Liver (tissue), 9 donors: Measurements from ENCODE around the gene NOL4L. TPM values are rescaled to one million over a fixed set of nuclear protein-coding genes. Genes with fewer than 3 reads are reported as not detected.

Experiments
- DNase-seq: peaks from one replicate; pipeline ENCODE4 v3.0.0-alpha.2; 2017; ENCODE audit warnings: low spot score
- H3K27ac ChIP-seq, 2 donors: one replicate each; pipeline ENCODE4 v1.7.0; 2013; ENCODE audit warnings: inconsistent platforms in 2 of 2, low read length in 2 of 2, control low read depth in 1 of 2, low read depth in 1 of 2, mild to moderate bottlenecking in 1 of 2
- H3K27me3 ChIP-seq, 4 donors: one replicate each; pipeline versions ENCODE4 v1.6.1 to v1.7.0; 2013; ENCODE audit warnings: low read length in 3 of 4, inconsistent platforms in 1 of 4, mild to moderate bottlenecking in 1 of 4, moderate library complexity in 1 of 4; ENCODE audit not compliant: control insufficient read depth in 4 of 4, insufficient read depth in 4 of 4
- H3K36me3 ChIP-seq, 4 donors: one replicate each; pipeline versions ENCODE4 v1.6.1 to v1.7.0; 2013; ENCODE audit warnings: low read length in 3 of 4, mild to moderate bottlenecking in 3 of 4, low read depth in 1 of 4, moderate library complexity in 1 of 4; ENCODE audit not compliant: control insufficient read depth in 4 of 4, insufficient read depth in 3 of 4
- H3K4me1 ChIP-seq, 4 donors: one replicate each; pipeline versions ENCODE4 v1.6.1 to v1.7.0; 2013; ENCODE audit warnings: low read length in 3 of 4, mild to moderate bottlenecking in 3 of 4, moderate library complexity in 1 of 4; ENCODE audit not compliant: control insufficient read depth in 4 of 4, insufficient read depth in 4 of 4
- H3K4me3 ChIP-seq, 3 donors: one replicate each; pipeline versions ENCODE4 v1.6.1 to v1.7.0; 2013; ENCODE audit warnings: low read length in 3 of 3, control low read depth in 1 of 3, low read depth in 1 of 3, mild to moderate bottlenecking in 1 of 3
- H3K9ac ChIP-seq, 2 donors: one replicate each; pipeline ENCODE4 v1.7.0; 2013; ENCODE audit warnings: low read length in 2 of 2, mild to moderate bottlenecking in 2 of 2, moderate library complexity in 2 of 2, control low read depth in 1 of 2, low read depth in 1 of 2
- H3K9me3 ChIP-seq, 4 donors: one replicate each; pipeline versions ENCODE4 v1.6.1 to v1.7.0; 2013; ENCODE audit warnings: low read length in 3 of 4; ENCODE audit not compliant: control insufficient read depth in 4 of 4
- FOXA1 ChIP-seq: IDR thresholded peaks from 2 replicates; pipeline ENCODE4 v1.6.1; 2016; ENCODE audit warnings: antibody characterized with exemption
- FOXA2 ChIP-seq: IDR thresholded peaks from 2 replicates; pipeline ENCODE4 v1.6.1; 2016; ENCODE audit warnings: antibody characterized with exemption
- GABPA ChIP-seq, 2 donors: IDR thresholded peaks in 1 of 2; conservative IDR thresholded peaks in 1 of 2; 2 replicates each; pipeline ENCODE4 v1.6.1; 2016; ENCODE audit warnings: antibody characterized with exemption in 2 of 2, mild to moderate bottlenecking in 1 of 2, moderate library complexity in 1 of 2
- HNF4A ChIP-seq, 2 donors: conservative IDR thresholded peaks; 2 replicates each; pipeline ENCODE4 v1.6.1; 2016; ENCODE audit warnings: antibody characterized with exemption in 2 of 2, mild to moderate bottlenecking in 2 of 2
- HNF4G ChIP-seq: IDR thresholded peaks from 2 replicates; pipeline ENCODE4 v1.6.1; 2016; ENCODE audit warnings: antibody characterized with exemption
- JUND ChIP-seq, 2 donors: IDR thresholded peaks; 2 replicates each; pipeline ENCODE4 v1.6.1; 2016; ENCODE audit warnings: antibody characterized with exemption in 2 of 2
- NR2F2 ChIP-seq: IDR thresholded peaks from 2 replicates; pipeline ENCODE4 v1.6.1; 2016; ENCODE audit warnings: antibody characterized with exemption
- RAD21 ChIP-seq, 2 donors: IDR thresholded peaks; 2 replicates each; pipeline ENCODE4 v1.6.1; 2016; ENCODE audit warnings: antibody characterized with exemption in 2 of 2, mild to moderate bottlenecking in 2 of 2
- RXRA ChIP-seq, 2 donors: IDR thresholded peaks; 2 replicates each; pipeline ENCODE4 v1.6.1; 2017 to 2018; ENCODE audit warnings: antibody characterized with exemption in 2 of 2, mild to moderate bottlenecking in 1 of 2
- SP1 ChIP-seq: IDR thresholded peaks from 2 replicates; pipeline ENCODE4 v1.6.1; 2018; ENCODE audit warnings: antibody characterized with exemption, mild to moderate bottlenecking
- TAF1 ChIP-seq: conservative IDR thresholded peaks from 2 replicates; pipeline ENCODE4 v1.6.1; 2016; ENCODE audit warnings: antibody characterized with exemption, mild to moderate bottlenecking
- YY1 ChIP-seq: IDR thresholded peaks from 2 replicates; pipeline ENCODE4 v1.6.1; 2016; ENCODE audit warnings: antibody characterized with exemption, mild to moderate bottlenecking
- WGBS: extraction: QIAGEN DNeasy Blood & Tissue Kit; methylation state at CpG from one replicate; pipeline ENCODE4 v1.1.7; 2013; 5-methylcytosine and 5-hydroxymethylcytosine counted together
- polyA plus RNA-seq, 2 donors: library from polyadenylated mRNA; stranded (reverse) in 1 of 2; unstranded in 1 of 2; fragments of 200-250 nt in 1 of 2; fragments of >200 nt in 1 of 2; fragmentation: Nextera tagmentation in 1 of 2; extraction: Ambion mirVana in 1 of 2; gene quantifications; one replicate each; pipeline versions ENCODE4 v1.2.1 to v1.2.3, GENCODE V29; 2013 to 2015
- total RNA-seq, 2 donors: library from RNA; depleted of rRNA; stranded (reverse); fragments of >200 nt; gene quantifications; one replicate each; pipeline ENCODE4 v1.2.3, GENCODE V29; 2014
- TF ChIP-seq, protein P1 (sequence below): IDR thresholded peaks from 2 replicates; pipeline ENCODE4 v1.6.1; 2016; ENCODE audit warnings: antibody characterized with exemption, mild to moderate bottlenecking
- TF ChIP-seq, protein P2 (sequence below): fragments of 150-350 bp; IDR thresholded peaks from 2 replicates; pipeline ENCODE4 v1.5.1; 2017; ENCODE audit warnings: improper control_type of control experiment, low read depth, low read length; ENCODE audit not compliant: missing input control
- TF ChIP-seq, protein P3 (sequence below): IDR thresholded peaks from 2 replicates; pipeline ENCODE4 v1.6.1; 2016; ENCODE audit warnings: antibody characterized with exemption
- TF ChIP-seq, protein P4 (sequence below): IDR thresholded peaks from 2 replicates; pipeline ENCODE4 v1.6.1; 2016; ENCODE audit warnings: antibody characterized with exemption
- TF ChIP-seq, protein P5 (sequence below): IDR thresholded peaks from 2 replicates; pipeline ENCODE4 v1.6.1; 2016; ENCODE audit warnings: antibody characterized with exemption
- donor health status: healthy.
- donor health status: healthy.
- donor health status: healthy.
- donor health status: healthy.
- donor health status: healthy.

The NOL4L gene
- total and polyA plus RNA-seq, 4 donors: 2.2 to 6.8 (median 4.3) TPM

DNA sequence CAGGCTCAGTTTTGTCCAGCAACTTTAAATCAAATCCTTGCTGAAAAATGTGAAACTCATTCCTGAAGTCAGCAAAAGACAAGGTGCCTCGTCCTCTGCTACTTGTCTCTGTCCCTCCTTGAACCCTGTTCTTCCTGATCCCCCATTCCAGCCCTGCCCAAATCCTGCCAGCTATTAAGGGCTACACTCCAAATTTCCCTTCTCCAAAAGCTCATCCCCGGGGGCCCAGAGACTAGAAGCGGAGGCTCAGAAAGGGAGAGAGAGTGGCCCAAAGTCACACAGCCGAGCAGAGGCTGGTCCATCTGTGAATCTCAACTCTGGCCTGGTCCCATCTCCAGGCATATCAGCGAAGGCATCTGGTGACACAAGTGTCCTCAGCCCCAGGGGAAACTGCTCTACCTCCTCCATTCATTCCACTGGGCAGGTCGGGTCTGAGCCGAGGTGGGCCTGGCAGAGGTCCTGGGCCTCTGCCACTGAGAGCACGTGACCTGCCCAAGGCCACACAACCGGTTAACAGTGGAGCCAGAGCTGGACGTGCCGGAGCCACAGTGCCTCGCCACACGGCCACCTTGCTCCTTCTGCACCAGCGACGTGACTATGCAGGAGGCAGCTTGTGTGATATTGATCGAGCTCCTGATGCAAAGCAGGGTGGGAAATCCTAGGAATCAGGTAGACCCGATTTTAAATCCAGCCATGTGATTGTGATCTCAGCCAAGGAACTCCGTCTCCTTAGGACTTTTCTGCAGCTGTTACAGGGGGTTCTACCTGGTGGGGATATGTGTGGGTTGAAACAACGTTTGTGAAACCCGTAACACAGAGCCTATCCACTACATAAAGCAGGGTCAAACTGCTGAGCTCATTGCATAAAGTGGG, 28.6 kb downstream of the NOL4L start:
- no peaks in the 10 kb centered on the region for H3K4me1 ChIP-seq
- H3K4me3 ChIP-seq: no peak overlapping the region
- H3K36me3 ChIP-seq: no peaks in the 10 kb centered on the region
- H3K27ac ChIP-seq: no peak overlapping the region
- no peak for DNase-seq
- no peaks in the 10 kb centered on the region for H3K9me3 ChIP-seq
- TF ChIP-seq, protein P1, sequence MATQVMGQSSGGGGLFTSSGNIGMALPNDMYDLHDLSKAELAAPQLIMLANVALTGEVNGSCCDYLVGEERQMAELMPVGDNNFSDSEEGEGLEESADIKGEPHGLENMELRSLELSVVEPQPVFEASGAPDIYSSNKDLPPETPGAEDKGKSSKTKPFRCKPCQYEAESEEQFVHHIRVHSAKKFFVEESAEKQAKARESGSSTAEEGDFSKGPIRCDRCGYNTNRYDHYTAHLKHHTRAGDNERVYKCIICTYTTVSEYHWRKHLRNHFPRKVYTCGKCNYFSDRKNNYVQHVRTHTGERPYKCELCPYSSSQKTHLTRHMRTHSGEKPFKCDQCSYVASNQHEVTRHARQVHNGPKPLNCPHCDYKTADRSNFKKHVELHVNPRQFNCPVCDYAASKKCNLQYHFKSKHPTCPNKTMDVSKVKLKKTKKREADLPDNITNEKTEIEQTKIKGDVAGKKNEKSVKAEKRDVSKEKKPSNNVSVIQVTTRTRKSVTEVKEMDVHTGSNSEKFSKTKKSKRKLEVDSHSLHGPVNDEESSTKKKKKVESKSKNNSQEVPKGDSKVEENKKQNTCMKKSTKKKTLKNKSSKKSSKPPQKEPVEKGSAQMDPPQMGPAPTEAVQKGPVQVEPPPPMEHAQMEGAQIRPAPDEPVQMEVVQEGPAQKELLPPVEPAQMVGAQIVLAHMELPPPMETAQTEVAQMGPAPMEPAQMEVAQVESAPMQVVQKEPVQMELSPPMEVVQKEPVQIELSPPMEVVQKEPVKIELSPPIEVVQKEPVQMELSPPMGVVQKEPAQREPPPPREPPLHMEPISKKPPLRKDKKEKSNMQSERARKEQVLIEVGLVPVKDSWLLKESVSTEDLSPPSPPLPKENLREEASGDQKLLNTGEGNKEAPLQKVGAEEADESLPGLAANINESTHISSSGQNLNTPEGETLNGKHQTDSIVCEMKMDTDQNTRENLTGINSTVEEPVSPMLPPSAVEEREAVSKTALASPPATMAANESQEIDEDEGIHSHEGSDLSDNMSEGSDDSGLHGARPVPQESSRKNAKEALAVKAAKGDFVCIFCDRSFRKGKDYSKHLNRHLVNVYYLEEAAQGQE: no peak
- TF ChIP-seq RAD21 (IDR thresholded peaks at IDR 0.05) (no peak), HNF4G (no peak), NR2F2 (no peak), SP1 (no peak), TAF1 (no peak)
- TF ChIP-seq, protein P2, sequence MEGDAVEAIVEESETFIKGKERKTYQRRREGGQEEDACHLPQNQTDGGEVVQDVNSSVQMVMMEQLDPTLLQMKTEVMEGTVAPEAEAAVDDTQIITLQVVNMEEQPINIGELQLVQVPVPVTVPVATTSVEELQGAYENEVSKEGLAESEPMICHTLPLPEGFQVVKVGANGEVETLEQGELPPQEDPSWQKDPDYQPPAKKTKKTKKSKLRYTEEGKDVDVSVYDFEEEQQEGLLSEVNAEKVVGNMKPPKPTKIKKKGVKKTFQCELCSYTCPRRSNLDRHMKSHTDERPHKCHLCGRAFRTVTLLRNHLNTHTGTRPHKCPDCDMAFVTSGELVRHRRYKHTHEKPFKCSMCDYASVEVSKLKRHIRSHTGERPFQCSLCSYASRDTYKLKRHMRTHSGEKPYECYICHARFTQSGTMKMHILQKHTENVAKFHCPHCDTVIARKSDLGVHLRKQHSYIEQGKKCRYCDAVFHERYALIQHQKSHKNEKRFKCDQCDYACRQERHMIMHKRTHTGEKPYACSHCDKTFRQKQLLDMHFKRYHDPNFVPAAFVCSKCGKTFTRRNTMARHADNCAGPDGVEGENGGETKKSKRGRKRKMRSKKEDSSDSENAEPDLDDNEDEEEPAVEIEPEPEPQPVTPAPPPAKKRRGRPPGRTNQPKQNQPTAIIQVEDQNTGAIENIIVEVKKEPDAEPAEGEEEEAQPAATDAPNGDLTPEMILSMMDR: no peak
- H3K9ac ChIP-seq: no peak overlapping the region
- H3K27me3 ChIP-seq: no peaks in the 10 kb centered on the region
- 88% methylated on average over 20 of the region's 20 CpGs for WGBS

DNA sequence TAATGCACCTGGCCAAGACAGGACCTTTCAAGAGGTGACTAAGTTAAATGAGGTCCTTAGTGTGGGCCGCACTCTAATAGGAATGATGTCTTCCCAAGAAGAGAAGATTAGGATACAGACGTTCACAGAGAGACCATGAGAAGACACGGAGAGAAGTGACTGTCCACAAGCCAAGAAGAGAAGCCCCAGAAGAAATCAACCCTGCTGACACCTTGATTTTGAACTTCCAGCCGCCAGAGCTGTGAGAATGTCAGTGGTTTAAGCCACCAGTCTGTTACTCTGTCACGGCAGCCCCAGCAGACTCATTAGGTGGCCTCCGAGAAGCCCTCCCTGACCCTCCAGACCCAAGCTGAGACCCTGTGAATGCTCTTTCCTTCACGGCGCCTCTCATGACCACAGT, 29.5 kb downstream of the NOL4L start:
- TF ChIP-seq NR2F2 (no peak), GABPA (IDR thresholded peaks at IDR 0.05 in 1 of 2, conservative IDR thresholded peaks at IDR 0.05 in 1 of 2) (no peak), YY1 (no peak), RXRA (IDR thresholded peaks at IDR 0.05) (no peak), FOXA2 (no peak), RAD21 (IDR thresholded peaks at IDR 0.05) (no peak), SP1 (no peak), FOXA1 (no peak), TAF1 (no peak), HNF4G (no peak), JUND (IDR thresholded peaks at IDR 0.05) (no peak), HNF4A (conservative IDR thresholded peaks at IDR 0.05) (no peak)
- TF ChIP-seq, protein P1: no peak
- TF ChIP-seq, protein P2: no peak
- TF ChIP-seq, protein P3, sequence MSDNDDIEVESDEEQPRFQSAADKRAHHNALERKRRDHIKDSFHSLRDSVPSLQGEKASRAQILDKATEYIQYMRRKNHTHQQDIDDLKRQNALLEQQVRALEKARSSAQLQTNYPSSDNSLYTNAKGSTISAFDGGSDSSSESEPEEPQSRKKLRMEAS: no peak
- TF ChIP-seq, protein P4, sequence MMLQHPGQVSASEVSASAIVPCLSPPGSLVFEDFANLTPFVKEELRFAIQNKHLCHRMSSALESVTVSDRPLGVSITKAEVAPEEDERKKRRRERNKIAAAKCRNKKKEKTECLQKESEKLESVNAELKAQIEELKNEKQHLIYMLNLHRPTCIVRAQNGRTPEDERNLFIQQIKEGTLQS: no peak
- TF ChIP-seq, protein P5, sequence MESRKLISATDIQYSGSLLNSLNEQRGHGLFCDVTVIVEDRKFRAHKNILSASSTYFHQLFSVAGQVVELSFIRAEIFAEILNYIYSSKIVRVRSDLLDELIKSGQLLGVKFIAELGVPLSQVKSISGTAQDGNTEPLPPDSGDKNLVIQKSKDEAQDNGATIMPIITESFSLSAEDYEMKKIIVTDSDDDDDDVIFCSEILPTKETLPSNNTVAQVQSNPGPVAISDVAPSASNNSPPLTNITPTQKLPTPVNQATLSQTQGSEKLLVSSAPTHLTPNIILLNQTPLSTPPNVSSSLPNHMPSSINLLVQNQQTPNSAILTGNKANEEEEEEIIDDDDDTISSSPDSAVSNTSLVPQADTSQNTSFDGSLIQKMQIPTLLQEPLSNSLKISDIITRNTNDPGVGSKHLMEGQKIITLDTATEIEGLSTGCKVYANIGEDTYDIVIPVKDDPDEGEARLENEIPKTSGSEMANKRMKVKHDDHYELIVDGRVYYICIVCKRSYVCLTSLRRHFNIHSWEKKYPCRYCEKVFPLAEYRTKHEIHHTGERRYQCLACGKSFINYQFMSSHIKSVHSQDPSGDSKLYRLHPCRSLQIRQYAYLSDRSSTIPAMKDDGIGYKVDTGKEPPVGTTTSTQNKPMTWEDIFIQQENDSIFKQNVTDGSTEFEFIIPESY: no peak
- WGBS: 91% methylated on average over 8 of the region's 8 CpGs
- no peak overlapping the region for H3K9ac ChIP-seq
- no peak for DNase-seq
- H3K4me1 ChIP-seq: no peaks in the 10 kb centered on the region
- H3K27ac ChIP-seq: no peak overlapping the region
- no peaks in the 10 kb centered on the region for H3K36me3 ChIP-seq
- H3K9me3 ChIP-seq: no peaks in the 10 kb centered on the region
- H3K27me3 ChIP-seq: no peaks in the 10 kb centered on the region
- no peak overlapping the region for H3K4me3 ChIP-seq
